Neural cell (in vitro differentiated cells): ENCODE results near the gene DNAJC5G. TPM values are rescaled to one million over a fixed set of nuclear protein-coding genes. Genes with fewer than 3 reads are reported as not detected.

ENCODE experiments used
- H2AFZ ChIP-seq: fragments of 200-600, 300-800 bp; sonication (generic), shearing (Covaris generic); 2 replicates; pipeline ENCODE4 v1.6.0; 2014; ENCODE audit warnings: low read depth, mild to moderate bottlenecking, antibody characterized with exemption, low read length, moderate library complexity
- H3F3A ChIP-seq: fragments of 200-600 bp; shearing (Covaris generic); 2 replicates; pipeline ENCODE4 v1.6.1; 2016; ENCODE audit warnings: mild to moderate bottlenecking, moderate library complexity, mixed read lengths, antibody characterized with exemption, low read length; ENCODE audit not compliant: insufficient read depth, poor library complexity, severe bottlenecking
- H3K27ac ChIP-seq: fragments of 200-600, 300-800 bp; sonication (generic), shearing (Covaris generic); 2 replicates; pipeline ENCODE4 v1.5.1; 2014; ENCODE audit warnings: mild to moderate bottlenecking, low read length, moderate library complexity
- H3K27me3 ChIP-seq: fragments of 300-800, 200-600 bp; sonication (generic), shearing (Covaris generic); 2 replicates; pipeline ENCODE4 v1.6.0; 2014; ENCODE audit warnings: mild to moderate bottlenecking, low read depth, low read length, moderate library complexity; ENCODE audit not compliant: insufficient read depth
- H3K36me3 ChIP-seq: fragments of 300-800, 200-600 bp; sonication (generic), shearing (Covaris generic); 2 replicates; pipeline ENCODE4 v1.5.1; 2014; ENCODE audit warnings: mild to moderate bottlenecking, antibody characterized with exemption, low read length, moderate library complexity; ENCODE audit not compliant: insufficient read depth
- H3K4me2 ChIP-seq: fragments of 300-800, 200-600 bp; sonication (generic), shearing (Covaris generic); 2 replicates; pipeline ENCODE4 v1.6.0; 2014; ENCODE audit warnings: mild to moderate bottlenecking, low read length
- H3K4me3 ChIP-seq: fragments of 300-800, 200-600 bp; sonication (generic), shearing (Covaris generic); 2 replicates; pipeline ENCODE4 v1.5.1; 2014; ENCODE audit warnings: mild to moderate bottlenecking, low read length, moderate library complexity
- H3K79me2 ChIP-seq: fragments of 200-600 bp; shearing (Covaris generic); replicated peaks from 2 replicates; pipeline ENCODE4 v1.6.0; 2014; ENCODE audit warnings: mild to moderate bottlenecking, low read length, moderate library complexity; ENCODE audit not compliant: insufficient read depth
- H3K9ac ChIP-seq: fragments of 300-800, 200-600 bp; sonication (generic), shearing (Covaris generic); 2 replicates; pipeline ENCODE4 v1.6.1; 2016; ENCODE audit warnings: mild to moderate bottlenecking, low read length, mixed read lengths
- H3K9me2 ChIP-seq: fragments of 200-600 bp; shearing (Covaris generic); 2 replicates; pipeline ENCODE4 v1.6.1; 2016; ENCODE audit warnings: mild to moderate bottlenecking, low read length, mixed read lengths; ENCODE audit not compliant: insufficient read depth
- H3K9me3 ChIP-seq: fragments of 200-600, 300-800 bp; sonication (generic), shearing (Covaris generic); 2 replicates; pipeline ENCODE4 v1.6.1; 2016; ENCODE audit warnings: mild to moderate bottlenecking, mixed run types, low read length, moderate library complexity, mixed read lengths
- H4K20me1 ChIP-seq: fragments of 200-600 bp; shearing (Covaris generic); 2 replicates; pipeline ENCODE4 v1.6.1; 2016; ENCODE audit warnings: mild to moderate bottlenecking, mixed run types; ENCODE audit not compliant: insufficient read depth
- CTCF ChIP-seq: fragments of 450-650 bp; IDR thresholded peaks from 2 replicates; pipeline ENCODE4 v1.5.1; 2014; ENCODE audit warnings: antibody characterized with exemption, mild to moderate bottlenecking, moderate library complexity; ENCODE audit not compliant: poor library complexity, severe bottlenecking
- EP300 ChIP-seq: fragments of 450-650 bp; conservative IDR thresholded peaks from 2 replicates; pipeline ENCODE4 v1.6.1; 2014; ENCODE audit warnings: antibody characterized with exemption, mild to moderate bottlenecking, moderate library complexity; ENCODE audit not compliant: poor library complexity, severe bottlenecking
- EZH2 ChIP-seq: fragments of 200-600, 300-800 bp; shearing (Covaris generic), sonication (generic); IDR thresholded peaks from 2 replicates; pipeline ENCODE4 v1.6.1; 2014; ENCODE audit warnings: antibody characterized with exemption, low read length, borderline replicate concordance, mild to moderate bottlenecking; ENCODE audit not compliant: insufficient read depth, poor library complexity, severe bottlenecking
- MXI1 ChIP-seq: fragments of 450-650 bp; conservative IDR thresholded peaks from 2 replicates; pipeline ENCODE4 v1.6.1; 2014; ENCODE audit warnings: antibody characterized with exemption, mild to moderate bottlenecking; ENCODE audit not compliant: poor library complexity, severe bottlenecking
- POLR2AphosphoS5 ChIP-seq: IDR thresholded peaks from 2 replicates; pipeline ENCODE4 v1.6.1; 2012
- REST ChIP-seq: IDR thresholded peaks from 2 replicates; pipeline ENCODE4 v1.6.1; 2012; ENCODE audit warnings: borderline replicate concordance
- SMC3 ChIP-seq: fragments of 450-650 bp; conservative IDR thresholded peaks from 2 replicates; pipeline ENCODE4 v1.6.1; 2014; ENCODE audit warnings: antibody characterized with exemption, mild to moderate bottlenecking, moderate library complexity; ENCODE audit not compliant: poor library complexity
- TAF1 ChIP-seq: IDR thresholded peaks from 2 replicates; pipeline ENCODE4 v1.6.1; 2012; ENCODE audit warnings: low read depth
- polyA plus RNA-seq: library from polyadenylated mRNA; depleted of rRNA; stranded (reverse); fragments of >200 nt; gene quantifications from 2 replicates; pipeline ENCODE4 v1.2.3, GENCODE V29; 2014

DNAJC5G gene
- polyA plus RNA-seq, 1 donor from 2014 or later: not detected

- no peak overlapping the region for H2AFZ ChIP-seq
- no peak overlapping the region for H3K4me3 ChIP-seq
- H3K27ac ChIP-seq: no peak overlapping the region
- H3K9me3 ChIP-seq: no peaks in the 10 kb centered on the region
- H3K79me2 ChIP-seq: peaks cover 4% of the 10 kb centered on the region
- H3K4me2 ChIP-seq: no peak overlapping the region
- no peaks in the 10 kb centered on the region for H3K36me3 ChIP-seq
- H3K27me3 ChIP-seq: no peaks in the 10 kb centered on the region
- H3K9me2 ChIP-seq: no peaks in the 10 kb centered on the region
- no peaks in the 10 kb centered on the region for H4K20me1 ChIP-seq
- TF ChIP-seq MXI1 (no peak), REST (no peak), EP300 (no peak), CTCF (no peak)
- no peak overlapping the region for H3K9ac ChIP-seq
- no peaks in the 10 kb centered on the region for H3F3A ChIP-seq
Observed at GRCh38 chr2:27320958-27321543, 45.8 kb downstream of the DNAJC5G start.

- Histone ChIP-seq H3K4me2 (peak overlapping the region; percentile 98), H3K9me3 (no peaks in the 10 kb centered on the region), H4K20me1 (no peaks in the 10 kb centered on the region), H3K27me3 (no peaks in the 10 kb centered on the region), H3K79me2 (peaks cover 4% of the 10 kb centered on the region), H3K9me2 (no peaks in the 10 kb centered on the region), H3F3A (no peaks in the 10 kb centered on the region), H3K4me3 (peak overlapping the region; percentile 96), H3K36me3 (no peaks in the 10 kb centered on the region), H3K9ac (peak overlapping the region; percentile 92), H3K27ac (peak overlapping the region; percentile 89), H2AFZ (peak overlapping the region; percentile 92)
- TF ChIP-seq SMC3 (no peak), POLR2AphosphoS5 (no peak), EZH2 (no peak), TAF1 (no peak), CTCF (no peak), MXI1 (no peak)
Observed at GRCh38 chr2:27322301-27322765, 47.1 kb downstream of the DNAJC5G start.
